ENCODE measurements around the gene DYNC2LI1.

GRCh38 chr2:43751476-43751990, 22.3 kb upstream of the DYNC2LI1 start:
- TF ChIP-seq CTCF (optimal IDR thresholded peaks at IDR 0.05 in 1 of 3, IDR thresholded peaks at IDR 0.05 in 1 of 3, conservative IDR thresholded peaks at IDR 0.05 in 1 of 3; ENCODE audit: extremely low read depth in 1 of 3, insufficient read depth in 2 of 3, low read length in 3 of 3) (no peak), EZH2 (IDR thresholded peaks at IDR 0.05; ENCODE audit: low read length) (no peak)
